Tibial nerve (tissue), 4 donors: ENCODE results near the gene SLC26A11. TPM values are rescaled to one million over a fixed set of nuclear protein-coding genes. Genes with fewer than 3 reads are reported as not detected.

Source experiments
- DNase-seq, 2 donors: peaks; one replicate each; pipeline ENCODE4 v3.0.0-alpha.2; 2019; ENCODE audit warnings: low spot score in 2 of 2
- H3K27ac ChIP-seq, 4 donors: fragments of 200-600 bp; sonication (generic) in 3 of 4; one replicate each; pipeline ENCODE4 v1.5.1; 2017 to 2019; ENCODE audit warnings: mild to moderate bottlenecking in 1 of 4
- H3K27me3 ChIP-seq, 2 donors: fragments of 200-600 bp; sonication (generic) in 1 of 2; one replicate each; pipeline versions ENCODE4 v1.5.1 to v1.6.0; 2017 to 2019
- H3K36me3 ChIP-seq, 3 donors: fragments of 200-600 bp; sonication (generic); one replicate each; pipeline ENCODE4 v1.5.1; 2018 to 2019
- H3K4me1 ChIP-seq, 4 donors: fragments of 200-600 bp; sonication (generic) in 3 of 4; one replicate each; pipeline ENCODE4 v1.5.1; 2017 to 2019
- H3K4me3 ChIP-seq, 4 donors: fragments of 200-600 bp; sonication (generic) in 3 of 4; one replicate each; pipeline ENCODE4 v1.5.1; 2017 to 2019; ENCODE audit warnings: mild to moderate bottlenecking in 1 of 4, moderate library complexity in 1 of 4
- H3K9me3 ChIP-seq, 4 donors: fragments of 200-600 bp; sonication (generic) in 3 of 4; one replicate each; pipeline ENCODE4 v1.5.1; 2017 to 2019
- CTCF ChIP-seq, 5 experiments: fragments of 200-600 bp in 3 of 5; fragments of 450-650 bp in 2 of 5; sonication (generic) in 3 of 5; IDR thresholded peaks; one replicate each; pipeline ENCODE4 v1.5.1; 2016 to 2019; ENCODE audit warnings: antibody characterized with exemption in 5 of 5, mild to moderate bottlenecking in 3 of 5, moderate library complexity in 2 of 5
- EP300 ChIP-seq, 2 donors: sonication (generic); formaldehyde crosslinking; IDR thresholded peaks; one replicate each; pipeline ENCODE4 v1.6.1; 2017; ENCODE audit warnings: antibody characterized with exemption in 2 of 2, mild to moderate bottlenecking in 1 of 2
- POLR2A ChIP-seq, 2 donors: fragments of 450-650 bp; IDR thresholded peaks; one replicate each; pipeline ENCODE4 v1.6.1; 2017; ENCODE audit warnings: antibody characterized with exemption in 2 of 2, mild to moderate bottlenecking in 2 of 2, moderate library complexity in 2 of 2
- WGBS, 2 donors: methylation state at CpG; one replicate each; pipeline ENCODE4 v1.1.5; 2018; 5-methylcytosine and 5-hydroxymethylcytosine counted together
- total RNA-seq, 4 donors: library from RNA; depleted of rRNA; stranded (reverse); fragments of >200 nt; gene quantifications; one replicate each; pipeline ENCODE4 v1.1.0, GENCODE V29; 2016

The SLC26A11 gene
- total RNA-seq, 4 donors from 2014 or later: 14.4 to 44.7 (median 21.5) TPM

- 91 to 92% methylated on average over 9 of the region's 9 CpGs for WGBS, 2 donors
- H3K27me3 ChIP-seq: no peaks in the 10 kb centered on the region
- TF ChIP-seq EP300 (IDR thresholded peaks at IDR 0.05): no peak
- TF ChIP-seq POLR2A (IDR thresholded peaks at IDR 0.05): no peak
- TF ChIP-seq CTCF (IDR thresholded peaks at IDR 0.05): no peak
- H3K36me3 ChIP-seq: peaks cover 3 to 71% (median 35%) of the 10 kb centered on the region in 3 donors
- H3K9me3 ChIP-seq: no peaks in the 10 kb centered on the region
- peaks cover 0 to 7% (median 0%) of the 10 kb centered on the region in 4 donors for H3K4me1 ChIP-seq
- H3K4me3 ChIP-seq: no peak overlapping the region
- no peak overlapping the region for H3K27ac ChIP-seq
- DNase-seq: no peak
Observed at GRCh38 chr17:80287038-80287437, 66.8 kb downstream of the SLC26A11 start.

- peaks cover 5 to 80% (median 39%) of the 10 kb centered on the region in 3 donors for H3K36me3 ChIP-seq
- H3K27ac ChIP-seq: no peak overlapping the region
- no peak overlapping the region for H3K4me3 ChIP-seq
- H3K27me3 ChIP-seq: no peaks in the 10 kb centered on the region
- 77 to 83% methylated on average over 18 to 22 of the region's 22 CpGs for WGBS, 2 donors
- DNase-seq: no peak
- H3K9me3 ChIP-seq: no peaks in the 10 kb centered on the region
- H3K4me1 ChIP-seq: peaks cover 0 to 7% (median 0%) of the 10 kb centered on the region in 4 donors
- TF ChIP-seq EP300 (IDR thresholded peaks at IDR 0.05): no peak
- TF ChIP-seq POLR2A (IDR thresholded peaks at IDR 0.05): no peak
- TF ChIP-seq CTCF (IDR thresholded peaks at IDR 0.05): no peak
Observed at GRCh38 chr17:80287806-80288567, 67.8 kb downstream of the SLC26A11 start.

- DNase-seq: no peak
- peaks cover 5 to 94% (median 48%) of the 10 kb centered on the region in 3 donors for H3K36me3 ChIP-seq
- H3K27me3 ChIP-seq: no peaks in the 10 kb centered on the region
- H3K27ac ChIP-seq: no peak overlapping the region
- no peak overlapping the region for H3K4me3 ChIP-seq
- no peak for TF ChIP-seq CTCF (IDR thresholded peaks at IDR 0.05)
- no peak for TF ChIP-seq POLR2A (IDR thresholded peaks at IDR 0.05)
- no peak for TF ChIP-seq EP300 (IDR thresholded peaks at IDR 0.05)
- peaks cover 0 to 2% (median 0%) of the 10 kb centered on the region in 4 donors for H3K4me1 ChIP-seq
- no peaks in the 10 kb centered on the region for H3K9me3 ChIP-seq
- WGBS, 2 donors: 54 to 63% methylated on average over 6 of the region's 6 CpGs
Observed at GRCh38 chr17:80289616-80290015, 69.4 kb downstream of the SLC26A11 start.

GRCh38 chr17:80290156-80290555 lies 69.9 kb downstream of the SLC26A11 start:
- H3K4me3 ChIP-seq: no peak overlapping the region
- DNase-seq: no peak
- WGBS, 2 donors: 88 to 93% methylated on average over 19 to 25 of the region's 25 CpGs
- no peaks in the 10 kb centered on the region for H3K27me3 ChIP-seq
- TF ChIP-seq CTCF (IDR thresholded peaks at IDR 0.05) (no peak), POLR2A (IDR thresholded peaks at IDR 0.05) (no peak), EP300 (IDR thresholded peaks at IDR 0.05) (no peak)
- no peaks in the 10 kb centered on the region for H3K9me3 ChIP-seq
- H3K4me1 ChIP-seq: no peaks in the 10 kb centered on the region
- no peak overlapping the region for H3K27ac ChIP-seq
- H3K36me3 ChIP-seq: peaks cover 5 to 94% (median 53%) of the 10 kb centered on the region in 3 donors

GRCh38 chr17:80291260-80291659 lies 71.0 kb downstream of the SLC26A11 start:
- peaks cover 5 to 98% (median 63%) of the 10 kb centered on the region in 3 donors for H3K36me3 ChIP-seq
- TF ChIP-seq POLR2A (IDR thresholded peaks at IDR 0.05): no peak
- TF ChIP-seq CTCF (IDR thresholded peaks at IDR 0.05): no peak
- no peak for TF ChIP-seq EP300 (IDR thresholded peaks at IDR 0.05)
- WGBS, 2 donors: 91 to 97% methylated on average over 6 of the region's 6 CpGs

More at GRCh38 chr17:80291260-80291659, 71.0 kb downstream of the SLC26A11 start:
- no peak for DNase-seq
- no peak overlapping the region for H3K4me3 ChIP-seq
- no peak overlapping the region for H3K27ac ChIP-seq
- H3K4me1 ChIP-seq: no peaks in the 10 kb centered on the region
- no peaks in the 10 kb centered on the region for H3K27me3 ChIP-seq
- no peaks in the 10 kb centered on the region for H3K9me3 ChIP-seq
